ENCODE data around the gene DNAJC5. TPM values are rescaled to one million over a fixed set of nuclear protein-coding genes. Genes with fewer than 3 reads are reported as not detected.
A peak's percentile ranks its signal among the peaks of the same experiment; 100 is the strongest.

DNAJC5 gene
- total and polyA plus RNA-seq, 2 donors (not counting 1 experiment from before 2014, with no cell fraction given): 12.2 to 33.3 TPM

GRCh38 chr20:63967330-63968135 lies 72.6 kb downstream of the DNAJC5 start:
- ChIA-PET POLR2A (no interaction called here), CTCF (interaction anchor here (1.4 kb wide), 1 partner anchor 430 kb away, joined by 3 read pairs; no protein-coding TSS in a partner anchor)
- H3K4me2 ChIP-seq (replicated peaks; ENCODE audit: low read depth, low read length, poor library complexity, severe bottlenecking): no peak overlapping the region
- no peak overlapping the region for H2AFZ ChIP-seq (ENCODE audit: insufficient read depth, low read depth, low read length, poor library complexity, severe bottlenecking)
- H3K27ac ChIP-seq (ENCODE audit: low read length in 2 of 2): no peak overlapping the region
- H3K4me3 ChIP-seq (ENCODE audit: control extremely low read depth in 1 of 5, extremely low read depth in 1 of 5, insufficient read depth in 1 of 5, low read depth in 2 of 5, low read length in 4 of 5): no peak overlapping the region
- 97% methylated on average over 27 of the region's 28 CpGs for WGBS (ENCODE audit: insufficient coverage)
- Mint-ChIP-seq H3K27ac (no peak overlapping the region), H3K4me3 (peak overlapping the region; percentile 86), H3K4me1 (peaks cover 15% of the 10 kb centered on the region), H3K27me3 (no peaks in the 10 kb centered on the region), H3K9me3 (ENCODE audit: insufficient read depth) (no peaks in the 10 kb centered on the region)
- H3K36me3 ChIP-seq (replicated peaks in 1 of 2; ENCODE audit: control extremely low read depth in 1 of 2, control insufficient read depth in 1 of 2, extremely low read depth in 1 of 2, insufficient read depth in 2 of 2, low read length in 1 of 2): peaks cover 0 to 8% of the 10 kb centered on the region in 2 experiments
- DNase-seq: no peak
- H3K9me3 ChIP-seq (ENCODE audit: control extremely low read depth in 1 of 3, control insufficient read depth in 2 of 3, insufficient read depth in 1 of 3, low read length in 2 of 3): peaks cover 0 to 29% (median 0%) of the 10 kb centered on the region in 3 donors
- H3K27me3 ChIP-seq (replicated peaks in 1 of 4; ENCODE audit: control extremely low read depth in 1 of 4, control insufficient read depth in 3 of 4, insufficient read depth in 4 of 4, low read length in 3 of 4): no peaks in the 10 kb centered on the region
- intact Hi-C loops (cut with micrococcal nuclease): no loop called here
- no peaks in the 10 kb centered on the region for H4K20me1 ChIP-seq (ENCODE audit: control insufficient read depth, insufficient read depth, low read length, poor library complexity, severe bottlenecking)
- no peak for ATAC-seq (ENCODE audit: low read depth)
- H3K9ac ChIP-seq (ENCODE audit: low read length): no peak overlapping the region
- H3K4me1 ChIP-seq (ENCODE audit: control insufficient read depth in 2 of 2, insufficient read depth in 2 of 2, low read length in 2 of 2): peaks cover 11 to 14% of the 10 kb centered on the region in 2 donors
- H3K79me2 ChIP-seq (ENCODE audit: control insufficient read depth, insufficient read depth, low read length): no peaks in the 10 kb centered on the region
- no peak for TF ChIP-seq CTCF (IDR thresholded peaks at IDR 0.05)

GRCh38 chr20:63968136-63968927 lies 73.4 kb downstream of the DNAJC5 start:
- ATAC-seq (ENCODE audit: low read depth) (no peak), DNase-seq (no peak)
- ChIA-PET CTCF (interaction anchor here (1.4 kb wide), 1 partner anchor 431 kb away, joined by 3 read pairs; no protein-coding TSS in a partner anchor), POLR2A (no interaction called here)
- Histone ChIP-seq H3K9ac (ENCODE audit: low read length) (peak overlapping the region; percentile 64), H3K4me2 (replicated peaks; ENCODE audit: low read depth, low read length, poor library complexity, severe bottlenecking) (peak overlapping the region; percentile 90), H3K9me3 (ENCODE audit: control extremely low read depth in 1 of 3, control insufficient read depth in 2 of 3, insufficient read depth in 1 of 3, low read length in 2 of 3) (peaks cover 0 to 29% (median 0%) of the 10 kb centered on the region in 3 donors), H3K36me3 (replicated peaks in 1 of 2; ENCODE audit: control extremely low read depth in 1 of 2, control insufficient read depth in 1 of 2, extremely low read depth in 1 of 2, insufficient read depth in 2 of 2, low read length in 1 of 2) (peaks cover 0 to 5% of the 10 kb centered on the region in 2 experiments), H4K20me1 (ENCODE audit: control insufficient read depth, insufficient read depth, low read length, poor library complexity, severe bottlenecking) (no peaks in the 10 kb centered on the region), H3K4me1 (ENCODE audit: control insufficient read depth in 2 of 2, insufficient read depth in 2 of 2, low read length in 2 of 2) (peaks cover 11 to 14% of the 10 kb centered on the region in 2 donors), H3K27ac (ENCODE audit: low read length in 2 of 2) (no peak overlapping the region), H2AFZ (ENCODE audit: insufficient read depth, low read depth, low read length, poor library complexity, severe bottlenecking) (peak overlapping the region; percentile 66), H3K27me3 (replicated peaks in 1 of 4; ENCODE audit: control extremely low read depth in 1 of 4, control insufficient read depth in 3 of 4, insufficient read depth in 4 of 4, low read length in 3 of 4) (no peaks in the 10 kb centered on the region), H3K4me3 (ENCODE audit: control extremely low read depth in 1 of 5, extremely low read depth in 1 of 5, insufficient read depth in 1 of 5, low read depth in 2 of 5, low read length in 4 of 5) (peak overlapping the region in 2 of 5 experiments; percentile 56 to 64), H3K79me2 (ENCODE audit: control insufficient read depth, insufficient read depth, low read length) (no peaks in the 10 kb centered on the region)
- WGBS (ENCODE audit: insufficient coverage): 78% methylated on average over 12 of the region's 14 CpGs
- intact Hi-C loops (cut with micrococcal nuclease): no loop called here
- H3K27ac Mint-ChIP-seq: peak overlapping the region; percentile 46
- peaks cover 15% of the 10 kb centered on the region for H3K4me1 Mint-ChIP-seq
- no peak for TF ChIP-seq EZH2 (IDR thresholded peaks at IDR 0.05; ENCODE audit: borderline replicate concordance, insufficient read depth, low read depth, low read length, poor library complexity, severe bottlenecking)
- TF ChIP-seq CTCF (IDR thresholded peaks at IDR 0.05): no peak
- H3K4me3 Mint-ChIP-seq: peak overlapping the region; percentile 86
- H3K27me3 Mint-ChIP-seq: no peaks in the 10 kb centered on the region
- no peaks in the 10 kb centered on the region for H3K9me3 Mint-ChIP-seq (ENCODE audit: insufficient read depth)

Data from B cell (primary cell).